Activated naive CD8-positive, alpha-beta T cell treated with anti-CD3 and anti-CD28 coated beads, Interleukin-2, amount 10 ng/mL, durations not matched to agents 7 days and 5 days (primary cell): ENCODE measurements around the gene HIPK3. TPM values are rescaled to one million over a fixed set of nuclear protein-coding genes. Genes with fewer than 3 reads are reported as not detected.
"Not testable (repeated sequence)": the region's sequence is repeated elsewhere in the genome, so short reads cannot be mapped to it uniquely, and the experiment has no call there.

Experiments used
- ATAC-seq: fragments of 150-1000 bp; cut with Tn5 transposase; one replicate; pipeline ENCODE4 v1.10.0; 2021; ENCODE audit warnings: low read depth, moderate library complexity
- POLR2A ChIA-PET: fragments of 350-600 bp; sonication (Branson Sonifier 250); formaldehyde crosslinking; loops from one replicate; lab custom pipeline; 2021; ENCODE audit warnings: antibody characterized with exemption; lab: Charles Lee
- DNase-seq: peaks from one replicate; pipeline ENCODE4 v3.0.0; 2021
- H3K27ac Mint-ChIP-seq: one replicate; pipeline ENCODE4 v1.8.0; 2022; ENCODE audit warnings: mild to moderate bottlenecking, mixed read lengths
- H3K27me3 Mint-ChIP-seq: one replicate; pipeline ENCODE4 v1.8.0; 2022; ENCODE audit warnings: mild to moderate bottlenecking, moderate library complexity, mixed read lengths
- H3K36me3 Mint-ChIP-seq: one replicate; pipeline ENCODE4 v1.8.0; 2021; ENCODE audit warnings: mild to moderate bottlenecking, mixed read lengths
- H3K4me1 Mint-ChIP-seq: one replicate; pipeline ENCODE4 v1.8.0; 2021; ENCODE audit warnings: mixed read lengths
- H3K4me3 Mint-ChIP-seq: one replicate; pipeline ENCODE4 v1.8.0; 2022; ENCODE audit warnings: mild to moderate bottlenecking, moderate library complexity, mixed read lengths
- H3K9me3 Mint-ChIP-seq: one replicate; pipeline ENCODE4 v1.8.0; 2021; ENCODE audit warnings: mixed read lengths
- total RNA-seq, 2 experiments: library from RNA; stranded (reverse); gene quantifications; one replicate each; pipeline ENCODE4 v1.2.3, GENCODE V29; 2021

HIPK3 gene
- total RNA-seq, 2 experiments from 2014 or later, result 46.0 to 57.3 TPM

GRCh38 chr11:33237039-33237597, 20.1 kb upstream of the HIPK3 start:
- no peak overlapping the region for H3K4me3 Mint-ChIP-seq
- H3K27ac Mint-ChIP-seq, result no peak overlapping the region
- no peaks in the 10 kb centered on the region for H3K9me3 Mint-ChIP-seq
- H3K4me1 Mint-ChIP-seq, result no peaks in the 10 kb centered on the region
- H3K36me3 Mint-ChIP-seq, result no peaks in the 10 kb centered on the region
- no peak for ATAC-seq
- H3K27me3 Mint-ChIP-seq, result no peaks in the 10 kb centered on the region
- POLR2A ChIA-PET, result no interaction called here
- no peak for DNase-seq

GRCh38 chr11:33242575-33242974, 14.6 kb upstream of the HIPK3 start:
- no peak for DNase-seq
- Mint-ChIP-seq H3K36me3 (no peaks in the 10 kb centered on the region), H3K27me3 (peaks cover 3% of the 10 kb centered on the region), H3K9me3 (no peaks in the 10 kb centered on the region), H3K27ac (no peak overlapping the region), H3K4me1 (no peaks in the 10 kb centered on the region), H3K4me3 (no peak overlapping the region)
- no peak for ATAC-seq
- POLR2A ChIA-PET, result no interaction called here

GRCh38 chr11:33243654-33244053, 13.5 kb upstream of the HIPK3 start:
- H3K4me1 Mint-ChIP-seq, H3K27me3 Mint-ChIP-seq, H3K4me3 Mint-ChIP-seq, H3K27ac Mint-ChIP-seq, DNase-seq, H3K9me3 Mint-ChIP-seq, H3K36me3 Mint-ChIP-seq, ATAC-seq, POLR2A ChIA-PET: not testable (repeated sequence)

DNA sequence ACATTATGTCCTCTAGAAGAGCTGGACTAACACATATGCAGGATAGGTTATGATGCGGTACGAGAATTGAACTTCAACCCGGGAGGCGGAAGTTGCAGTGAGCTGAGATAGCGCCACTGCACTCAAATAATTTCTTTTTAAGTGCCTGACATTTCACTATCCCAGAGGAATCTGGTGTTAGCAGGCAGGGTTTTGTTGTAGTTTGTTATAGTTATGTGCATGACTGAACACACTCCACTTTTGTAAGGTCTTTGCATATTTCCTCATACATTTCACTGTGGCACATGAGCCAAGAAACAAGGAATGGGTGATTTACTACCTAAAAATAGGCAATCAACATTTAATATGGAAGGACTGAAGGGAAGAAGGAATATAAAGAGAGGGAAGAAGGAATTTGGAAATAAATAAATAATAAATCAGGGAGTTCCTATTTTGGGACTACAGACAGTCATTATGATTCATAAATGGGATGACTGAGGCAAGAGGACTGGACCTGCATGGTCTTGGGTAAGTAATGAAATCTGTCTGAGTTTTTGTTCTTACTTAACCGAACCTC, 8.7 kb upstream of the HIPK3 start:
- Mint-ChIP-seq H3K4me3 (no peak overlapping the region), H3K27me3 (peaks cover 14% of the 10 kb centered on the region), H3K27ac (no peak overlapping the region), H3K9me3 (no peaks in the 10 kb centered on the region), H3K4me1 (peaks cover under 1% of the 10 kb centered on the region), H3K36me3 (no peaks in the 10 kb centered on the region)
- ATAC-seq (no peak), DNase-seq (no peak)
- POLR2A ChIA-PET, result no interaction called here

DNA sequence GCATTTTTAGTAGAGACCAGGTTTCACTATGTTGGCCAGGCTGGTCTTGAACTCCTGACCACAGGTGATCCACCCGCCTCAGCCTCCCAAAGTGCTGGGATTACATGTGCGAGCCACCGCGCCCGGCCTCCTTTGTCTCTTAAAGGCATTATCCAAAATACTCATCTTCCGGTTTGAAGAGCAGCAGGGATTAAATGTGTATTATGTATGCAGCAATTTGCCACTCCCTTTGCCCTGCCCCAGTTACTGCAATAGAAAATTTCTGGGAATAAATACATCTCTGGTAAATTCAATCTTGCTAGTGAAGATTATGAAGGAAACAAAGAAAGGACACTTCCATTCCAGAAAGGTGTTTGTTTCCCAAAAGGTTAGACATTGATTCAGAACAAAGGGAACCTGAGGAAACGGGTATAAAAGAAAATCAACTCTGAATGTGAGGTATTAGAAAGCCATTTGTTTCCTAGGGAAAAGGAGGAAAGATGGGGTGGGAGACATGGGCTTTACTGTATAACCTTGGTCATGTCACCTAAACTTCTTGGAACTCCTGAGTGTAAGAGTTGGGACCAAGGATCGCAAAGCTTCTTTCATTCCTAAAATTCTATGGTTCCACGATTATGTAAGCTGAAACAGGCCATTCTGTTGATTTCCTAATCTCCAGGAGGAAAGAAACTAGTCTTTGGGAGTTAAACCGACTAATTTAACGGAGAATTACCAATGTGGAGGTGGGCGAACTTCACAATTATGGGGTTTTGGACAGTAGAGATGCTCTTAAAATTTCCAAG, 959 bp upstream of the HIPK3 start:
- no peak for DNase-seq
- H3K4me1 Mint-ChIP-seq, result peaks cover 24% of the 10 kb centered on the region
- H3K4me3 Mint-ChIP-seq, result peak overlapping the region; percentile 89
- peaks cover 1% of the 10 kb centered on the region for H3K36me3 Mint-ChIP-seq
- H3K27ac Mint-ChIP-seq, result peak overlapping the region; percentile 95
- ATAC-seq, result no peak
- no peaks in the 10 kb centered on the region for H3K9me3 Mint-ChIP-seq
- no peaks in the 10 kb centered on the region for H3K27me3 Mint-ChIP-seq
- POLR2A ChIA-PET, result no interaction called here

DNA sequence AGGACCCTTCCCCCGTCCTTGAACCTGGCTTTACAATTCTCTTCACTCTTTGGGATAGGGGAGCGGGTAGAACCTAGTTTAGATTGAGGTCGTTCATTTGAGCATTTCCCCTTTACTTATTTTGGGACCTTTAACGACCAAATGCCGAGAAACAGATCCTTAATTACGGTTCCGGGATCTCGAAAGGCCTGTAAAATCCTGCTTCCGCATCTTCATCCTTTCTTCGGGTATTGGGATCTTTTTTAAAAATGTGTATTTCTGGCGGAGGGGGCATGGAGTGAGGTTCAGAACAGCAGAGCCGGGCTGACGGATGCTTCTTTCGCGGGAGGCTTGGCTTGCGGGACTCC, 395 bp upstream of the HIPK3 start:
- Mint-ChIP-seq H3K4me3 (peak overlapping the region; percentile 89), H3K27me3 (no peaks in the 10 kb centered on the region), H3K9me3 (no peaks in the 10 kb centered on the region), H3K36me3 (peaks cover 5% of the 10 kb centered on the region), H3K4me1 (peaks cover 27% of the 10 kb centered on the region), H3K27ac (peak overlapping the region; percentile 95)
- POLR2A ChIA-PET, result no interaction called here
- no peak for ATAC-seq
- no peak for DNase-seq

- Mint-ChIP-seq H3K27ac (peak overlapping the region; percentile 97), H3K4me3 (peak overlapping the region; percentile 98), H3K36me3 (peaks cover 6% of the 10 kb centered on the region), H3K27me3 (no peaks in the 10 kb centered on the region), H3K4me1 (peaks cover 32% of the 10 kb centered on the region), H3K9me3 (no peaks in the 10 kb centered on the region)
- DNase-seq (peak; percentile 81), ATAC-seq (peak; percentile 57)
- POLR2A ChIA-PET, result no interaction called here
Observed at GRCh38 chr11:33257897-33258630, 883 bp downstream of the HIPK3 start.

DNA sequence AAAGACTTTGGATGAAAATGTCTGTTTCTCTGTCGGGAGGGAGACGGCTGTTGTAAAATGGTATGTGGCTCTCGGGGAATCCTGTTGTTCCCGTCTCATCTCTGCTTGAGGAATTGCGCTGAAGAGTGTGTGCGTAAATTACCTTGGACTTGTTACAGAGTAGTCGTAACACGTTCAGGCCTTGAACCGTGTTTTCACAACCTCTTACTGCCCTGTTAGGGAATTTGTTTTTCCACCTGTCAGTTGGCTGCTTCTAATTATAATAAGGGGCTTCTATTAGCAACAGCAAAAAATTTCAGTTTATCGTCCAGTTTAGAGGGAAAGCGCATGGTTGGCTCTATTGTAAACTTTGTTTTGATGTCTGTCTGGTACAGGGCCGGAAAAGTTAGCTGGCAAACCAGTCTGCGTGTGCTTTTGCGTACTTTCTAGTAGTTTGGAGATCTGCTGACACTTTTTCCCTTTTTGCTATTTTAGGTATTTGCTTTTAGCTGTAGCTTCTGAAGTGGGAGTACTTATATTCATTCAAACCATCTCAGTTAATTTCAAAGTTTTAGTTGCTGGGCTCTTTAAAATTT, 1.5 kb downstream of the HIPK3 start:
- Mint-ChIP-seq H3K27ac (peak overlapping the region; percentile 97), H3K27me3 (no peaks in the 10 kb centered on the region), H3K4me3 (peak overlapping the region; percentile 98), H3K36me3 (peaks cover 6% of the 10 kb centered on the region), H3K9me3 (no peaks in the 10 kb centered on the region), H3K4me1 (peaks cover 34% of the 10 kb centered on the region)
- DNase-seq, result no peak
- no peak for ATAC-seq
- POLR2A ChIA-PET, result no interaction called here

DNA sequence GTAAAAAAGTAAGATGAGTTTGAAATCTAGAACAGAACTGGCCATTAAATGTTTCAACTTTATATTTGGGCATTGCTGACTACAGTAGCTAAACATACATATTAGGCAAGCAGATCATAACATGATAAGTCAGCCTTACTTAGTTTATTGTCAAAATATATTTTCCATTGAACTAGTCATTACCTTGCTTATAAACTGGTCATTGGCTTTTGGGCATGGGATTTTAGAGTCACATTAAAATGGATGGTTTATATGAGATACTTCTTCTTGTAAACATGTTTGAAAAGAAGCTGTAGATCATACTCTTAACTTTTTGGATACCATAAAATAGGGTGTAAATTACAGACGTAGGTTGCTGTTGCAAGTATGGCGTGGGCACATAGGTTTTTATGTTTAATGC, 2.7 kb downstream of the HIPK3 start:
- POLR2A ChIA-PET, result interaction anchor here (0.6 kb wide), 1 partner anchor 20 kb away, joined by 4 read pairs; no protein-coding TSS in a partner anchor
- Mint-ChIP-seq H3K9me3 (no peaks in the 10 kb centered on the region), H3K36me3 (peaks cover 6% of the 10 kb centered on the region), H3K4me1 (peaks cover 35% of the 10 kb centered on the region), H3K27ac (no peak overlapping the region), H3K27me3 (no peaks in the 10 kb centered on the region), H3K4me3 (peak overlapping the region; percentile 58)
- ATAC-seq (no peak), DNase-seq (no peak)

DNA sequence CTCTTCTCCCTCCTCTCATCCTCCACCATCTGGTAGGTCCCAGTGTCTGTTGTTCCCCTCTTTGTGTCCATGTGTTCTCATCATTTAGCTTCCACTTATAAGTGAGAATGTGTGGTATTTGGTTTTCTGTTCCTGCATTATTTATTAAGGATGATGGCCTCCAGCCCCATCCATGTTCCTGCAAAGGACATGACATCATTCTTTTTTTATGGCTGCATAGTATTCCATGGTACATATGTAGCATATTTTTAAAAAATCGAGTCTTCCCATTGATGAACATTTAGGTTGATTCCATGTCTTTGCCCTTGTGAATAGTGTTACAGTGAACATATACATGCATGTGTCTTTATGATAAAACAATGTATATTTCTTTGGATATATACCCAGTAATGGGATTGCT, 4.2 kb downstream of the HIPK3 start:
- H3K9me3 Mint-ChIP-seq, H3K4me3 Mint-ChIP-seq, H3K36me3 Mint-ChIP-seq, ATAC-seq, DNase-seq, H3K27me3 Mint-ChIP-seq, H3K27ac Mint-ChIP-seq, POLR2A ChIA-PET: not testable (repeated sequence)
- H3K4me1 Mint-ChIP-seq, result peaks cover 33% of the 10 kb centered on the region

DNA sequence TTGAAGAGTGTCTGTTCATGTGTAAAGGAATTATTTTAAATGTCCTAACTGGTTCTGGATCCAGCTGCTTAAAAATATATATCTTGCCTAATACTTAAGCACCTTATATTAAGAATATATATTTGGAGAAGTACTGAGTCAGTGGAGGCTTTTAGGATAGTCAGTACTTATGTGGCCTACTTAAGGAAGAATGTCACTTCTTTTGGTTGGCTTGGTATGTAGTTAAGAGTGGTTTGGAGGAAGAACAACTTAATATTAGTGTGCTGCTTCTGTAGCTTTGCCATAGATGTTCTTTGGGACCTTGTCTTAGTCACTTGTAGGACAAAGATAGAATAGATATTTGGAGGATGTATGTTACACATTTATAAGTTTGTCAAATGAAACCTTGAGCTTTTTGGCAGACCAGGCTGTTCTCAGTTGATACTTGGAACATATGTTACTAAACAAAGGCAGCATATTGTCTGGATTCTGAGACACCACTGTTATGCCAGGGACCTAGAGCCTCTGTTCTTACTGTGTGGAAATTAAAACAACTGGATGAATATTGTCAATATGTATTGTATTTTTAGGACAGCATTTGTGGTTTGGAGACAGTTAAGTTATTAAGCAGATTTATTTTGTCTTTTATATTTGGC, 4.9 kb downstream of the HIPK3 start:
- H3K4me3 Mint-ChIP-seq, result no peak overlapping the region
- ATAC-seq (no peak), DNase-seq (no peak)
- no peaks in the 10 kb centered on the region for H3K9me3 Mint-ChIP-seq
- no peak overlapping the region for H3K27ac Mint-ChIP-seq
- H3K4me1 Mint-ChIP-seq, result peaks cover 31% of the 10 kb centered on the region
- no peaks in the 10 kb centered on the region for H3K27me3 Mint-ChIP-seq
- peaks cover 6% of the 10 kb centered on the region for H3K36me3 Mint-ChIP-seq
- POLR2A ChIA-PET, result interaction anchor here (0.7 kb wide), 1 partner anchor 292 kb away, joined by 3 read pairs; no protein-coding TSS in a partner anchor

DNA sequence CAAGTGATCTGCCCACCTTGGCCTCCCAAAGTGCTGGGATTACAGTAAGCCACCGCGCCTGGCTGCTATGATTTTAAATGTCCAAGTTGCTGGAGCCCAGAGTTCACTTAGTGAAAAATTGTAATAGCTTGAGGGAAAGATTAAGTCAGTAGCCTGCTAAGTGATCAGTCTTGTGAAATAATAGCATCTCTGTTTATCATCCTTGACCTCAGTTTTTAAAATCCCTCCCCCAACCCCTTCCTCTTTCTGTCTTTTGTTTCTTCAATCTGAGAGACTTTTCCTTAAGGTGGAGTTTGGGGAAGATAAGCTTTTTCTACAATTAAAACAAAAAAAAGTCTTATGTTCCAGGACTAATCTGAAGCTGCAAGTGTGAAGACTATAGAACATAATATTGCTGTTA, 6.4 kb downstream of the HIPK3 start:
- Mint-ChIP-seq H3K27me3 (no peaks in the 10 kb centered on the region), H3K9me3 (no peaks in the 10 kb centered on the region), H3K4me1 (peaks cover 30% of the 10 kb centered on the region), H3K36me3 (peaks cover 6% of the 10 kb centered on the region), H3K4me3 (no peak overlapping the region), H3K27ac (no peak overlapping the region)
- DNase-seq (no peak), ATAC-seq (no peak)
- POLR2A ChIA-PET, result no interaction called here

GRCh38 chr11:33264926-33265325, 7.7 kb downstream of the HIPK3 start:
- peaks cover 6% of the 10 kb centered on the region for H3K36me3 Mint-ChIP-seq
- no peak overlapping the region for H3K4me3 Mint-ChIP-seq
- no peak for DNase-seq
- H3K9me3 Mint-ChIP-seq, result no peaks in the 10 kb centered on the region
- no peak overlapping the region for H3K27ac Mint-ChIP-seq
- POLR2A ChIA-PET, result no interaction called here
- peaks cover 25% of the 10 kb centered on the region for H3K4me1 Mint-ChIP-seq
- no peaks in the 10 kb centered on the region for H3K27me3 Mint-ChIP-seq
- no peak for ATAC-seq
